GM20000 (cell line): ENCODE results near the gene HLTF.

ENCODE experiments used
- DNase-seq: peaks from one replicate; pipeline ENCODE4 v3.0.0; 2012; ENCODE audit warnings: low spot score
- TF ChIP-seq, protein P1 (sequence below): IDR thresholded peaks from 2 replicates; pipeline ENCODE4 v1.5.1; 2012; ENCODE audit warnings: mild to moderate bottlenecking, control low read depth; ENCODE audit errors: extremely low read depth, missing control alignments

HLTF gene

DNA sequence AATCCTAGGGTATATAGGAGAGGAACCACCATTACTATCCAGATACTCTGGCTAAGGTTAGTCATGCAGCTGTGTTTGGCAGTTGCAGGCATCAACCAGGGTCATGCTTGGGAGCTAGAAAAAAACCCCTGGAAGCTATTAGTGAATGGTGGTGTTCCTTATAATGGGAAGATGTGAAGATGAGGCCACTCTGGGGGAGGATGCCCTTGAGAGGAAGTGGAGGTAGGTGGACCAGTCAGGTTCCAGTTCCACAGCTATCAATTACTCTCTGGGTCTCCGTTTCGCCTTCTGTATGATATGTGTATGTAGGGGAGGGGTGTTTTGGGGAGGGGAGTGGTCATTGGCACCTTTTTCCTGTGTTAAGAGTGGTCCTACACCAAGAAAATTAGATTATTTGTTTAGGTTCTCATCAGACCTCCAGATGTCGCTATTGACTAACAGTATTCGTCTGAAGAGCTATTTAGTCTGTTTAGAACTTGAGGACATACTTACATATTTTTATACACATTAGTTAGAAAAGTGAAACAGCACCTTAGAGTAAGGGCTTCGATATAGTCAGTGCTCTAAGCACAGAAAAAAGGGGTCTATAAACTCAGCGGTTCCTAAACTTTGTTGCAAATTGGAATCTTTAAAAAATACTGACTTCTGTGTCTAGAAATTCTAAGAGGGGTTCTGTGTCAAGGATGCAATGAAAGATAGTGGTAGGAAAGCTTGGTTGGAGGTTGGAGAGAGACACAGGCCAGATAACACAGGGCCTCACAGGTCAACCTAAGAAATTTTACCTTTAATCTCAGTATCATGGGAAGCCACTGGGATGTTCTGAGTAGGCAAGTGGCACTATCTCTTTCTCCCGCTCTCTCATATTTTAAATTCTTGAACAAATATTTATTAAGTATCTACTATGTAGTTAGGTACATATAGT, 34.0 kb upstream of the HLTF start:
- TF ChIP-seq, protein P1, sequence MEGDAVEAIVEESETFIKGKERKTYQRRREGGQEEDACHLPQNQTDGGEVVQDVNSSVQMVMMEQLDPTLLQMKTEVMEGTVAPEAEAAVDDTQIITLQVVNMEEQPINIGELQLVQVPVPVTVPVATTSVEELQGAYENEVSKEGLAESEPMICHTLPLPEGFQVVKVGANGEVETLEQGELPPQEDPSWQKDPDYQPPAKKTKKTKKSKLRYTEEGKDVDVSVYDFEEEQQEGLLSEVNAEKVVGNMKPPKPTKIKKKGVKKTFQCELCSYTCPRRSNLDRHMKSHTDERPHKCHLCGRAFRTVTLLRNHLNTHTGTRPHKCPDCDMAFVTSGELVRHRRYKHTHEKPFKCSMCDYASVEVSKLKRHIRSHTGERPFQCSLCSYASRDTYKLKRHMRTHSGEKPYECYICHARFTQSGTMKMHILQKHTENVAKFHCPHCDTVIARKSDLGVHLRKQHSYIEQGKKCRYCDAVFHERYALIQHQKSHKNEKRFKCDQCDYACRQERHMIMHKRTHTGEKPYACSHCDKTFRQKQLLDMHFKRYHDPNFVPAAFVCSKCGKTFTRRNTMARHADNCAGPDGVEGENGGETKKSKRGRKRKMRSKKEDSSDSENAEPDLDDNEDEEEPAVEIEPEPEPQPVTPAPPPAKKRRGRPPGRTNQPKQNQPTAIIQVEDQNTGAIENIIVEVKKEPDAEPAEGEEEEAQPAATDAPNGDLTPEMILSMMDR = no peak
- DNase-seq = peak; percentile 76

DNA sequence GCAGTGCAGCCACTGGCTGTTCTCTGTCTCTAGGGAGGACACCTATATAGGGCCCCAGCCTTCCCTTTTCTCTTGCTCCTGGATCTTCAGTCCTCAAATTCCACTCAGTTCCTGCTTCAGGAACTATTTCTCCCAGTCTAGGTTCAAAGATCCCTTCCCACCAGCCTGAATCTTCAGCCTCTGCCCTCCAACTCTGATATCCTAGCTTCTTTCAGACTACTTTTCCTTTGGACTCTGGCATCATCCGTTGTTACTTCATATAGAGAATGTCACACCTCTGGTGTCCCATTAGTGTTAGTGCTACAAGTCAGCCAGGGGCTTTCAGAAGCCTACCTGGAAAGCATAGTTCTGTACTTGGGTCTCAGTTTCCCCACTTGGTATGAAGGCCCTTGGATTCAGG, 33.1 kb upstream of the HLTF start:
- TF ChIP-seq, protein P1 = no peak
- no peak for DNase-seq

DNA sequence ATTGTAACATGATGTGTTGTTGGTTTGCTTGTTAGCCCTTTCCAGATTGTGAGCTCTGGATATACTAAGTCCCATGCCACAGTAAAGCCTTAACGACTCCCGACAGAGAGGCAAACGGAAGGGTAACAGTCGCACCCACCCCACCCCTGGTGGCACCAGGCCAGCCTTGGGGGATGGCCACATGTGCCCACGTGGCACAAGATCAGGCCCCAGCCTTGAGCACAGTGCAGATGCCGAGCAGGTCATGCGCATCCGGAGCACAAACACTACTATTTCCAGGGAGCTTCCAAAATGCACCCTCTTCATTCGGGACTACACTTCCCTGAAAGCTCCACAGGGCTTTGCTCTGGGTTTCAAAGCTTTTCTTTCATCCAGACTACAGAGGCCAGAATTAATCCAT, 32.4 kb upstream of the HLTF start:
- TF ChIP-seq, protein P1 = no peak

DNA sequence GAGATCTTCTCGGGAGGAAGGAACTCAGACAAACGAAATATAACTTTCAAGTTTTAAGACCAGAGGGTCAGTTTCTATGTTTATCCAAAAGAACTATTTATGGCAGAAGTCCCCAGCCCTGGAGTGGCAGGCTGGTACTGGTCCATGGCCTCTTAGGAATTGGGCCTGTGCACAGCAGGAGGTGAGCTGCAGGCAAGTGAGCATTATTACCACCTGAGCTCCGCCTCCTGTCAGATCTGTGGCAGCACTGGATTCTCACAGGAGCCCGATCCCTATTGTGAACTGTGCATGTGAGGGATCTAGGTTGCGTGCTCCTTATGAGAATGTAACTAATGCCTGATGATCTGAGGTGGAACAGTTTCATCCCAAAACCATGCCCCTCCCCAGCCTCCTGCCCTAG, 28.8 kb upstream of the HLTF start:
- TF ChIP-seq, protein P1 = no peak

More for the DNA sequence above, 32.4 kb upstream of the HLTF start:
- DNase-seq = no peak

DNA sequence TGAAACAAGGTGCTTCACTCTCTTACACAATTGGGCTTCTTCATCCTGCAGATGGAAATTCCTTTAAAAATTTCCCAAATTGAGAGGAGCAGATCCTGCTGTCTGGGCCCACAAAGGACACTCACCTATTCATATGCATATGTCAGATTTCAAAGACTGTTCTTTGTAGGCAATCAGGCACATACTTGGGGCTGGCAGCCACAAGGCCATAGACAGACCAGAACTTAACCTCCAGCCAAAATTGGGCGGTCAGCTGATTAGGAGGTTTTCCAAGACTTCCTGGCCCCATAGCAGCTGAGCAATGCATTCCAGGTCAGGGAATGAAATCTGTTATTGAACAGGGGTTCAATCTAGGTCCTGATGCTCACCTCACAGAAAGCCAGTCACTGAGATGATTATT, 28.1 kb upstream of the HLTF start:
- TF ChIP-seq, protein P1 = no peak
- DNase-seq = no peak

More for the DNA sequence above, 28.8 kb upstream of the HLTF start:
- DNase-seq = no peak

DNA sequence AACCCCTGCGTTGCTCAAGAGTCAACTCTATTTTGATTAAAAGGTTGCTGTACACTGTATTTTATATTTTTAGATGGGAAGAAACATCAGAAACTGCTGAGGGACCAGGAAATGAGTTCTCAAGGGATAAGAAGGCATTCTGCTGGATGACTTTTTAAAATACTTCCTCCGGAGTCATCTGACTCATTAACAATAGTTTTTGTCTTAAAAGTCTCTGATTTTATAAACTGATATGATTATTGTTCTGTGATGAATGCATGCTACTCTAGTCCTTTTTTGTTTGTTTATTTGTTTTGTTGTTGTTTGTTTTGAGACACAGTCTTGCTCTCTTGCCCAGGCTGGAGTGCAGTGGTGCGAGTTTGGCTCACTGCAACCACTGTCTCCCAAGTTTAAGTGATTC, 18.2 kb upstream of the HLTF start:
- TF ChIP-seq, protein P1 = no peak
- DNase-seq = no peak

DNA sequence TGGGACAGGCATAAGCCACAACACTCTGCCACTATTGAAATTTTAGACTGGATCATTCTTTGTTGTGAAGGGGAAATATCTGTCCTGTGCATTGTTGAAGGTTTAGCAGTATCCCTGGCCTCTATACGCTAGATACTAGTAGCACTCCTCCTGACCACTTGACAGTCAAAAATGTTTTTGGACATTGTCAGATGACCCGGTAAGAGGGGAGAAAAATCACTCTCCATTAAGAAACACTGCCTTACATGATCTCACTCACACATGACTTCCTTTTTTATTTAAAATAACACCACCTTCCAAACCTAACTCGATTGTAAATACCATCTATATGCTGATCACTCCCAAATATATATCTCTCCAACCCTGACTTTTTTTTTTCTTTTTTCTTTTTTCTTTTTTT, 15.3 kb upstream of the HLTF start:
- no peak for DNase-seq
- TF ChIP-seq, protein P1 = no peak
